ENCODE data around the gene CSK.

The CSK gene

GRCh38 chr15:74837482-74838136 lies 55.7 kb downstream of the CSK start:
- peaks cover 27% of the 10 kb centered on the region for H3K4me1 ChIP-seq (ENCODE audit: control insufficient read depth, low read length)
- TF ChIP-seq, protein P1, sequence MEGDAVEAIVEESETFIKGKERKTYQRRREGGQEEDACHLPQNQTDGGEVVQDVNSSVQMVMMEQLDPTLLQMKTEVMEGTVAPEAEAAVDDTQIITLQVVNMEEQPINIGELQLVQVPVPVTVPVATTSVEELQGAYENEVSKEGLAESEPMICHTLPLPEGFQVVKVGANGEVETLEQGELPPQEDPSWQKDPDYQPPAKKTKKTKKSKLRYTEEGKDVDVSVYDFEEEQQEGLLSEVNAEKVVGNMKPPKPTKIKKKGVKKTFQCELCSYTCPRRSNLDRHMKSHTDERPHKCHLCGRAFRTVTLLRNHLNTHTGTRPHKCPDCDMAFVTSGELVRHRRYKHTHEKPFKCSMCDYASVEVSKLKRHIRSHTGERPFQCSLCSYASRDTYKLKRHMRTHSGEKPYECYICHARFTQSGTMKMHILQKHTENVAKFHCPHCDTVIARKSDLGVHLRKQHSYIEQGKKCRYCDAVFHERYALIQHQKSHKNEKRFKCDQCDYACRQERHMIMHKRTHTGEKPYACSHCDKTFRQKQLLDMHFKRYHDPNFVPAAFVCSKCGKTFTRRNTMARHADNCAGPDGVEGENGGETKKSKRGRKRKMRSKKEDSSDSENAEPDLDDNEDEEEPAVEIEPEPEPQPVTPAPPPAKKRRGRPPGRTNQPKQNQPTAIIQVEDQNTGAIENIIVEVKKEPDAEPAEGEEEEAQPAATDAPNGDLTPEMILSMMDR (IDR thresholded peaks at IDR 0.05; ENCODE audit: low read depth, low read length, poor library complexity, severe bottlenecking): no peak
- no peak for TF ChIP-seq EZH2phosphoT487 (IDR thresholded peaks at IDR 0.05; ENCODE audit: borderline replicate concordance, low read length)
- H3K9me3 ChIP-seq (ENCODE audit: control insufficient read depth, insufficient read depth, low read length): no peaks in the 10 kb centered on the region
- H3K4me3 ChIP-seq (ENCODE audit: low read length): no peak overlapping the region
- no peaks in the 10 kb centered on the region for H3K9me2 ChIP-seq (replicated peaks; ENCODE audit: control insufficient read depth, low read length)
- peaks cover 5% of the 10 kb centered on the region; the same call in 1 of the 2 replicates for H3K79me2 ChIP-seq (ENCODE audit: control insufficient read depth, low read length)
- H3K27ac ChIP-seq (ENCODE audit: low read depth, low read length): no peak overlapping the region
- peaks cover 6% of the 10 kb centered on the region; the same call in 1 of the 2 replicates for H3K36me3 ChIP-seq (ENCODE audit: control insufficient read depth, low read length)
- H3F3A ChIP-seq (ENCODE audit: control insufficient read depth, insufficient read depth): no peaks in the 10 kb centered on the region
- no peaks in the 10 kb centered on the region for H3K27me3 ChIP-seq (ENCODE audit: control insufficient read depth, low read length)
- H4K20me1 ChIP-seq (ENCODE audit: control insufficient read depth, insufficient read depth, low read depth, low read length): peaks cover 4% of the 10 kb centered on the region; the same call in 1 of the 2 replicates
- no peak overlapping the region for H3K4me2 ChIP-seq (ENCODE audit: low read length)

DNA sequence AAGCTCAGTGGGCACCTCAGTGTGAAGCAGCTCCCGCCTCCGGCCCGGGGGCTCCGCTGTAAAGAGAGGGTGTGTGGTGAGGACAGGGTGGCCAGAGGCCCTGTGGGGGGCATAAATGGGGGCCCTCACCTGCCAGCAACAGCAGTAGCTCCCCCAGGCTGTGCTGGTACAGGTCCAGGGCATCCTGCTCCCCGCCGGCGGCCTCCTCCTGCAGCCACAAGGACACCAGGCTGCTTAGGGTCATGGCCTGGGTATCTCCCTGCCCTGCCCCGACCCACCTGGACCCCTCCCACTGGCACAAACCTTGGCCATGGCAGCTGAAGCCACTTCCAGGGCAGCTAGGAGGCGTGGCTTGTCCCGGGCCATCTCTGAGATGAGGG lies 56.2 kb downstream of the CSK start:
- peaks cover 8% of the 10 kb centered on the region; the same call in 1 of the 2 replicates for H3K36me3 ChIP-seq (ENCODE audit: control insufficient read depth, low read length)
- no peak overlapping the region for H3K27ac ChIP-seq (ENCODE audit: low read depth, low read length)
- no peaks in the 10 kb centered on the region for H3K9me2 ChIP-seq (replicated peaks; ENCODE audit: control insufficient read depth, low read length)
- peaks cover 4% of the 10 kb centered on the region; the same call in 1 of the 2 replicates for H4K20me1 ChIP-seq (ENCODE audit: control insufficient read depth, insufficient read depth, low read depth, low read length)
- no peaks in the 10 kb centered on the region for H3K9me3 ChIP-seq (ENCODE audit: control insufficient read depth, insufficient read depth, low read length)
- TF ChIP-seq, protein P1 (IDR thresholded peaks at IDR 0.05; ENCODE audit: low read depth, low read length, poor library complexity, severe bottlenecking): no peak
- no peak for TF ChIP-seq EZH2phosphoT487 (IDR thresholded peaks at IDR 0.05; ENCODE audit: borderline replicate concordance, low read length)
- H3K4me2 ChIP-seq (ENCODE audit: low read length): no peak overlapping the region
- H3F3A ChIP-seq (ENCODE audit: control insufficient read depth, insufficient read depth): no peaks in the 10 kb centered on the region
- no peak overlapping the region for H3K4me3 ChIP-seq (ENCODE audit: low read length)
- H3K4me1 ChIP-seq (ENCODE audit: control insufficient read depth, low read length): peaks cover 21% of the 10 kb centered on the region
- no peaks in the 10 kb centered on the region for H3K27me3 ChIP-seq (ENCODE audit: control insufficient read depth, low read length)
- H3K79me2 ChIP-seq (ENCODE audit: control insufficient read depth, low read length): peaks cover 7% of the 10 kb centered on the region; the same call in 1 of the 2 replicates

GRCh38 chr15:74838746-74839525 lies 57.1 kb downstream of the CSK start:
- Histone ChIP-seq H3K9me3 (ENCODE audit: control insufficient read depth, insufficient read depth, low read length) (no peaks in the 10 kb centered on the region), H3K9me2 (replicated peaks; ENCODE audit: control insufficient read depth, low read length) (no peaks in the 10 kb centered on the region), H3K4me2 (ENCODE audit: low read length) (no peak overlapping the region), H3K79me2 (ENCODE audit: control insufficient read depth, low read length) (peaks cover 7% of the 10 kb centered on the region; the same call in 1 of the 2 replicates), H3K27ac (ENCODE audit: low read depth, low read length) (no peak overlapping the region), H3K4me3 (ENCODE audit: low read length) (no peak overlapping the region), H3F3A (ENCODE audit: control insufficient read depth, insufficient read depth) (no peaks in the 10 kb centered on the region), H3K27me3 (ENCODE audit: control insufficient read depth, low read length) (no peaks in the 10 kb centered on the region), H3K36me3 (ENCODE audit: control insufficient read depth, low read length) (peaks cover 8% of the 10 kb centered on the region; the same call in 1 of the 2 replicates), H4K20me1 (ENCODE audit: control insufficient read depth, insufficient read depth, low read depth, low read length) (peaks cover 4% of the 10 kb centered on the region; the same call in 1 of the 2 replicates), H3K4me1 (ENCODE audit: control insufficient read depth, low read length) (peaks cover 21% of the 10 kb centered on the region)
- TF ChIP-seq, protein P1 (IDR thresholded peaks at IDR 0.05; ENCODE audit: low read depth, low read length, poor library complexity, severe bottlenecking): no peak
- TF ChIP-seq EZH2phosphoT487 (IDR thresholded peaks at IDR 0.05; ENCODE audit: borderline replicate concordance, low read length): no peak

Measured in DOHH2 (cell line).